Activated CD4-positive, alpha-beta T cell treated with anti-CD3 and anti-CD28 coated beads for 4 hours (primary cell): Measurements from ENCODE around the gene GREB1.

Experiments used
- DNase-seq, 2 donors: peaks; one replicate each; pipeline ENCODE4 v3.0.0-alpha.2; 2020

The GREB1 gene

DNA sequence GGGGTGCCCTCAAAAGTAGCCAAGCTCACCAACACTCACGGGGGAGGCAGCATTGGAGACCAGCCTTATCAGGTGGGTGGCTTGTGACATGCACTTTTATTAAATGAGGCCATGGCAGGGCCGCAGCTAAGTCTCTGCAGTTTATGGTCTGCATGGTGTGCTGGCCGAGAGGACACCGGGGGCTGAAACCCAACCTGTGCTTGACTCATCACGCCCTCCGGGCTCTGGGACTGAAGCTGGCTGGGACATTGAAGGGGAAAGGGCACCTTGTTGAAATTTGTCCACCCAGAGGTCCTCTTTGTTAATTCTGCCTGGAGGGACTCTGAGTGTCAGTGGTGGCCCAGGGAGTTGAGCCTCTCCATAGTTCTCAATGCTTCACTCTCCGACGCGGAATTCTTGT is 153.9 kb downstream of the GREB1 start:
- no peak for DNase-seq

DNA sequence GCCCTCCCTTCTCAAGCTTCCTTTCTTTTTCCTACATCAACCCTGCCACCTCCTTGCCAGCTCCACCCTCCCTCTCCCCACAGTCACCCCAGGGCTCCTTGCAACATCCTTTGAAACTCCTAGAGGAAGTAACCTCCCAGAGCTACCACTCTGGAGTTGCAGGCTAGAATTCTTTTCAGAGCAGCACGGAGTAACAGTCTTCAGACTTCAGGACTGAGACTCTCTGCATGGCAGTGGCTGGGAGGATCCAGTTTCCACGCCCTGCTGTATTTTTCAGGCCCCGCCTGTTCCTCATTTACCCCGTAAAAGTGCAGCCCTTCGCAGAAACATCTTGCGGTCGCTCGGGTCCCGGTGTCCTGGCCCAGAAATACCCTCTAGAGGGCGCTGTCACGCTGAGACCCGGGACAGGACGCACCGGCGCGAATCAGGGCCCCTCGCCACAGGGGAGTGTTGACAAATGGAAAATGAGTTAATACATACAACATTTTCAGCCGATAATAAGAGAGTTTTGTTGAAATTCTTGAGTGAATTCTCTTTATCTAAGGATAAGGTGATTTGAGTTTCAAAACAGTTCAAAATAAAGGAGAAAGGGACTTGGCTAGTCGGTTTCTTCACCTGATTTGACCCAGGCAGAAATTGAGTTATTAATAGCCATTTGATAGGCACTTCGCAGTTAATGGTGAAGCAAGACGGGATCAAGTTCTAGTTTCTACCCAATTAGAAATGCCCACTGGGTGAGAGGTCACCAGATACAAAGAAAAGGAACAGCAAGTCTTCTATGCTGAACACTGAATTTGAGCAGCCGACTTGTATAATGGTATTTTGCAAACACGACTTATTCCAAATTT is 154.6 kb downstream of the GREB1 start:
- DNase-seq, result peak; percentile 80 to 84

DNA sequence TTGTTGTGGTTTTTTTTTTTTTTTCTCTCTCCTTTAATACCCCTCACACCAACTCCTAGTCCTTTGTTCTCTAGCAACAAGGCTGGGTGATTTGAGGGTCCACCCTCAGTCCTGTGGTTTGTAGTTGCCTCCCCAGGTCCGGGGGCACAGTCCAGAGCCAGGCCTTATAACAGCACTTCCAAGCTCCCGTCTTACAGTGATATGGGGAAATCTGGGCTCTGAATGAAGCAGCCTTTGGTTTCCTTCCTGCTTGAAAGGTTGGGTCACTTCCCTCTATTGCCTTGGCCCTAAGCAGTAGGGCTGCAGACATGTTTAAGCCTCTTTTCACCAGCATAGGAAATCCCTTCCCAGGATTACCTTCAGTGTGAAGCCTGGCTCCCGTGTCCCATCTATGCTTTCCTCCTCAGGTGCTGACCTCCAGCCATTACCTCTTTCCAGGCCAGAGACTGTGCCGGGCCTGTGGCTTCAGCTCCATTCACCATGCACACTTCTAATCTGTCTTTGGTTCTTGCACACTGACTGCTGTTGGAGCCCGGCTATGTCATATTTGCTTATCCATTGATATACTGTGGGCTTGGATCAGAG is 157.3 kb downstream of the GREB1 start:
- DNase-seq, result no peak
